IPS-15b (cell line): Measurements from ENCODE around the gene NUTM2B.
"Not testable (repeated sequence)": the region's sequence is repeated elsewhere in the genome, so short reads cannot be mapped to it uniquely, and the experiment has no call there.

Source experiments
- H3K27me3 ChIP-seq: one replicate; pipeline ENCODE4 v1.6.1; 2013; ENCODE audit warnings: low read length; ENCODE audit not compliant: control insufficient read depth, insufficient read depth
- H3K36me3 ChIP-seq: one replicate; pipeline ENCODE4 v1.6.1; 2013; ENCODE audit warnings: low read length; ENCODE audit not compliant: control insufficient read depth, insufficient read depth
- H3K4me1 ChIP-seq: one replicate; pipeline ENCODE4 v1.6.1; 2013; ENCODE audit warnings: mild to moderate bottlenecking, low read length; ENCODE audit not compliant: control insufficient read depth, insufficient read depth
- H3K4me3 ChIP-seq: one replicate; pipeline ENCODE4 v1.5.1; 2013; ENCODE audit warnings: low read depth, low read length
- H3K9ac ChIP-seq: one replicate; pipeline ENCODE4 v1.6.1; 2013; ENCODE audit warnings: low read depth, mild to moderate bottlenecking, low read length
- H3K9me3 ChIP-seq: one replicate; pipeline ENCODE4 v1.6.1; 2013; ENCODE audit warnings: mild to moderate bottlenecking, low read length; ENCODE audit not compliant: control insufficient read depth, insufficient read depth

Gene NUTM2B

GRCh38 chr10:79702927-79703326 lies at the start of gene NUTM2B:
NUTM2B (plus strand) TSS chr10:79703227; CDS start chr10:79703610, 383 bp downstream.
- H3K9me3 ChIP-seq, H3K36me3 ChIP-seq, H3K4me1 ChIP-seq, H3K9ac ChIP-seq, H3K4me3 ChIP-seq, H3K27me3 ChIP-seq: not testable (repeated sequence)

GRCh38 chr10:79663287-79663686 lies 39.7 kb upstream of the NUTM2B start:
- not testable (repeated sequence) for H3K9me3 ChIP-seq, H3K4me3 ChIP-seq, H3K9ac ChIP-seq, H3K27me3 ChIP-seq, H3K4me1 ChIP-seq, H3K36me3 ChIP-seq

- H3K27me3 ChIP-seq, H3K36me3 ChIP-seq, H3K9ac ChIP-seq, H3K4me1 ChIP-seq, H3K4me3 ChIP-seq, H3K9me3 ChIP-seq: not testable (repeated sequence)
Observed at GRCh38 chr10:79664686-79665085, 38.3 kb upstream of the NUTM2B start.

- H3K9me3 ChIP-seq, H3K4me3 ChIP-seq, H3K9ac ChIP-seq, H3K27me3 ChIP-seq, H3K4me1 ChIP-seq, H3K36me3 ChIP-seq: not testable (repeated sequence)
Observed at GRCh38 chr10:79669248-79669788, 33.7 kb upstream of the NUTM2B start.

- H3K9me3 ChIP-seq, H3K4me3 ChIP-seq, H3K4me1 ChIP-seq, H3K36me3 ChIP-seq, H3K9ac ChIP-seq, H3K27me3 ChIP-seq: not testable (repeated sequence)
Observed at GRCh38 chr10:79674878-79675277, 28.1 kb upstream of the NUTM2B start.

GRCh38 chr10:79683026-79683883 lies 19.8 kb upstream of the NUTM2B start:
- H3K4me3 ChIP-seq, H3K9me3 ChIP-seq, H3K36me3 ChIP-seq, H3K27me3 ChIP-seq, H3K4me1 ChIP-seq, H3K9ac ChIP-seq: not testable (repeated sequence)

- not testable (repeated sequence) for H3K4me1 ChIP-seq, H3K9me3 ChIP-seq, H3K9ac ChIP-seq, H3K27me3 ChIP-seq, H3K4me3 ChIP-seq, H3K36me3 ChIP-seq
Observed at GRCh38 chr10:79683884-79684720, 18.9 kb upstream of the NUTM2B start.

- H3K4me1 ChIP-seq, H3K9me3 ChIP-seq, H3K4me3 ChIP-seq, H3K27me3 ChIP-seq, H3K36me3 ChIP-seq, H3K9ac ChIP-seq: not testable (repeated sequence)
Observed at GRCh38 chr10:79685044-79685685, 17.9 kb upstream of the NUTM2B start.

GRCh38 chr10:79686595-79686994 lies 16.4 kb upstream of the NUTM2B start:
- H3K9ac ChIP-seq, H3K4me3 ChIP-seq, H3K27me3 ChIP-seq, H3K9me3 ChIP-seq, H3K36me3 ChIP-seq, H3K4me1 ChIP-seq: not testable (repeated sequence)

GRCh38 chr10:79687406-79688150 lies 15.4 kb upstream of the NUTM2B start:
- H3K27me3 ChIP-seq, H3K9ac ChIP-seq, H3K9me3 ChIP-seq, H3K36me3 ChIP-seq, H3K4me3 ChIP-seq, H3K4me1 ChIP-seq: not testable (repeated sequence)

GRCh38 chr10:79688798-79689197 lies 14.2 kb upstream of the NUTM2B start:
- not testable (repeated sequence) for H3K9me3 ChIP-seq

More at GRCh38 chr10:79688798-79689197, 14.2 kb upstream of the NUTM2B start:
- H3K36me3 ChIP-seq, H3K27me3 ChIP-seq, H3K4me1 ChIP-seq, H3K4me3 ChIP-seq, H3K9ac ChIP-seq: not testable (repeated sequence)
